Body of pancreas (tissue), 4 donors: ENCODE results near the gene TNFRSF4.

ENCODE experiments used
- POLR2A ChIP-seq, 3 donors: fragments of 450-650 bp; IDR thresholded peaks; one replicate each; pipeline ENCODE4 v1.6.1; 2016; ENCODE audit warnings: antibody characterized with exemption in 3 of 3, mild to moderate bottlenecking in 2 of 3
- TF ChIP-seq, protein P1 (sequence below), 7 experiments: fragments of 450-650 bp in 4 of 7; fragments of 200-600 bp in 3 of 7; sonication (generic) in 3 of 7; IDR thresholded peaks; one replicate each; pipeline ENCODE4 v1.5.1; 2016 to 2019; ENCODE audit warnings: antibody characterized with exemption in 7 of 7

DNA sequence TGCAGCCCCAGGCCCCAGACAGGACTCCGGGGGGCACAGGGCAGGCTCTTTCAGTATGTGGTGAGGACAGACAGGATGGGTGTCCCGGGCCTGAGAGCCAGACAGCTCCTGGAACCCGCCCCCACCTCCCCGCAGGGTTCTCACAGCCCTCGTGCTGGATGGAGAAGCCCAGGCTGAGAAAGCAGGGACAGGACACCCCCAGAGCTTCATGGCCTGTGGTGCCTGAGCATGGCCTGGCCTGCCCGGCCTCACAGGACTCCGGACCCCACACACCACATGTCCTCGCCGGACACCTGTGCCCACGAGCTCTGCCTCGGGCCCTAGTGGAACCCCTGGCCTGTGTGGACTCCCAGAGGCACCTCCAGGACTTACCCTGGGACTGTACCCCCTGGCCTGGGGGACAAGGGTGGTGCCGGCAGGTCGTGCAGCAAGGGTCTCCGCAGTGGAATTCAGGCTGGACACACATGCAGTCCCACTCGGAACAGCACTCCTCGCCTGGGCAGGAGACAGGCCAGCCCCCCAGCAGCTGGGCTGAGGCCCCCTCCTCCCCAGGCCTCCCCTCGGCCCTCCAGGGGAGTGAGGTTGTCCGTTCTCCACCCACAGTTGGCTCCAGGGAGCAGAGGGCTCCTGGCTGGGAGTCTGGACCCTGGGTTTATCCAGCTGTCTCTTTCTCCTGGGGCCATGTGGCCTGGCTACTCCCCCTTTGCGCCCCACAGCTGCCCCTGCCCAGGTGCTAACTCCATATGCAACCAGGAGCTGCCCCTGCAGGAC, 8.8 kb downstream of the TNFRSF4 start:
- TF ChIP-seq, protein P1, sequence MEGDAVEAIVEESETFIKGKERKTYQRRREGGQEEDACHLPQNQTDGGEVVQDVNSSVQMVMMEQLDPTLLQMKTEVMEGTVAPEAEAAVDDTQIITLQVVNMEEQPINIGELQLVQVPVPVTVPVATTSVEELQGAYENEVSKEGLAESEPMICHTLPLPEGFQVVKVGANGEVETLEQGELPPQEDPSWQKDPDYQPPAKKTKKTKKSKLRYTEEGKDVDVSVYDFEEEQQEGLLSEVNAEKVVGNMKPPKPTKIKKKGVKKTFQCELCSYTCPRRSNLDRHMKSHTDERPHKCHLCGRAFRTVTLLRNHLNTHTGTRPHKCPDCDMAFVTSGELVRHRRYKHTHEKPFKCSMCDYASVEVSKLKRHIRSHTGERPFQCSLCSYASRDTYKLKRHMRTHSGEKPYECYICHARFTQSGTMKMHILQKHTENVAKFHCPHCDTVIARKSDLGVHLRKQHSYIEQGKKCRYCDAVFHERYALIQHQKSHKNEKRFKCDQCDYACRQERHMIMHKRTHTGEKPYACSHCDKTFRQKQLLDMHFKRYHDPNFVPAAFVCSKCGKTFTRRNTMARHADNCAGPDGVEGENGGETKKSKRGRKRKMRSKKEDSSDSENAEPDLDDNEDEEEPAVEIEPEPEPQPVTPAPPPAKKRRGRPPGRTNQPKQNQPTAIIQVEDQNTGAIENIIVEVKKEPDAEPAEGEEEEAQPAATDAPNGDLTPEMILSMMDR (IDR thresholded peaks at IDR 0.05): no peak
- no peak for TF ChIP-seq POLR2A (IDR thresholded peaks at IDR 0.05)
